Nephron (organoid): ENCODE results near the gene PRPF6.

ENCODE experiments used
- H3K27ac Mint-ChIP-seq, 3 experiments: 2 replicates each; pipeline ENCODE4 v1.8.0; 2020; ENCODE audit warnings: mixed read lengths in 3 of 3, mild to moderate bottlenecking in 2 of 3, moderate library complexity in 1 of 3
- H3K27me3 Mint-ChIP-seq: 2 replicates; pipeline ENCODE4 v1.8.0; 2021; ENCODE audit warnings: low read depth, mild to moderate bottlenecking, moderate library complexity, mixed read lengths
- H3K36me3 Mint-ChIP-seq: 2 replicates; pipeline ENCODE4 v1.8.0; 2020; ENCODE audit warnings: low read depth, mixed read lengths
- H3K4me1 Mint-ChIP-seq: 2 replicates; pipeline ENCODE4 v1.8.0; 2020; ENCODE audit warnings: mixed read lengths
- H3K4me3 Mint-ChIP-seq, 3 experiments: 2 replicates each; pipeline ENCODE4 v1.8.0; 2020; ENCODE audit warnings: mild to moderate bottlenecking in 3 of 3, mixed read lengths in 3 of 3, moderate library complexity in 2 of 3
- H3K9me3 Mint-ChIP-seq: 2 replicates; pipeline ENCODE4 v1.8.0; 2020; ENCODE audit warnings: mixed read lengths
- CTCF ChIP-seq, 3 experiments: fragments of 200-600 bp; sonication (generic); IDR thresholded peaks; one replicate each; pipeline ENCODE4 v1.5.0; 2021; ENCODE audit warnings: antibody characterized with exemption in 3 of 3; ENCODE audit not compliant: unreplicated experiment in 3 of 3

PRPF6 gene

GRCh38 chr20:64029293-64030117 is 48.6 kb downstream of the PRPF6 start:
- H3K4me1 Mint-ChIP-seq = peaks cover 10% of the 10 kb centered on the region
- H3K9me3 Mint-ChIP-seq = no peaks in the 10 kb centered on the region
- H3K27me3 Mint-ChIP-seq = peaks cover 6% of the 10 kb centered on the region
- peaks cover 53% of the 10 kb centered on the region for H3K36me3 Mint-ChIP-seq
- H3K4me3 Mint-ChIP-seq = no peak overlapping the region
- H3K27ac Mint-ChIP-seq = no peak overlapping the region
- no peak for TF ChIP-seq CTCF (IDR thresholded peaks at IDR 0.05; ENCODE audit: unreplicated experiment in 3 of 3)

GRCh38 chr20:64030371-64031134 is 49.6 kb downstream of the PRPF6 start:
- peaks cover 11% of the 10 kb centered on the region for H3K27me3 Mint-ChIP-seq
- H3K4me3 Mint-ChIP-seq = no peak overlapping the region
- no peaks in the 10 kb centered on the region for H3K9me3 Mint-ChIP-seq
- peaks cover 16% of the 10 kb centered on the region for H3K4me1 Mint-ChIP-seq
- no peak overlapping the region for H3K27ac Mint-ChIP-seq
- no peak for TF ChIP-seq CTCF (IDR thresholded peaks at IDR 0.05; ENCODE audit: unreplicated experiment in 3 of 3)
- peaks cover 50% of the 10 kb centered on the region for H3K36me3 Mint-ChIP-seq

GRCh38 chr20:64031822-64032314 is 50.9 kb downstream of the PRPF6 start:
- Mint-ChIP-seq H3K36me3 (peaks cover 44% of the 10 kb centered on the region), H3K27ac (no peak overlapping the region), H3K4me1 (peaks cover 16% of the 10 kb centered on the region), H3K4me3 (no peak overlapping the region), H3K27me3 (peaks cover 15% of the 10 kb centered on the region), H3K9me3 (no peaks in the 10 kb centered on the region)
- no peak for TF ChIP-seq CTCF (IDR thresholded peaks at IDR 0.05; ENCODE audit: unreplicated experiment in 3 of 3)

- H3K27me3 Mint-ChIP-seq = peaks cover 25% of the 10 kb centered on the region
These were observed 52.0 kb downstream of the PRPF6 start for GRCh38 chr20:64032706-64033624.

More at GRCh38 chr20:64032706-64033624, 52.0 kb downstream of the PRPF6 start:
- no peak overlapping the region for H3K4me3 Mint-ChIP-seq
- H3K36me3 Mint-ChIP-seq = peaks cover 35% of the 10 kb centered on the region
- no peak for TF ChIP-seq CTCF (IDR thresholded peaks at IDR 0.05; ENCODE audit: unreplicated experiment in 3 of 3)
- H3K4me1 Mint-ChIP-seq = peaks cover 16% of the 10 kb centered on the region
- no peaks in the 10 kb centered on the region for H3K9me3 Mint-ChIP-seq
- no peak overlapping the region for H3K27ac Mint-ChIP-seq
